ENCODE results near the gene BSND.
A peak's percentile ranks its signal among the peaks of the same experiment; 100 is the strongest.
"Not testable (repeated sequence)": the region's sequence is repeated elsewhere in the genome, so short reads cannot be mapped to it uniquely, and the experiment has no call there.

The BSND gene

GRCh38 chr1:55021942-55022546, 23.3 kb downstream of the BSND start:
- H3K4me3 ChIP-seq (ENCODE audit: low read depth, low read length): no peak overlapping the region
- peak; percentile 74 for DNase-seq (ENCODE audit: low read depth)
- TF ChIP-seq, protein P1, sequence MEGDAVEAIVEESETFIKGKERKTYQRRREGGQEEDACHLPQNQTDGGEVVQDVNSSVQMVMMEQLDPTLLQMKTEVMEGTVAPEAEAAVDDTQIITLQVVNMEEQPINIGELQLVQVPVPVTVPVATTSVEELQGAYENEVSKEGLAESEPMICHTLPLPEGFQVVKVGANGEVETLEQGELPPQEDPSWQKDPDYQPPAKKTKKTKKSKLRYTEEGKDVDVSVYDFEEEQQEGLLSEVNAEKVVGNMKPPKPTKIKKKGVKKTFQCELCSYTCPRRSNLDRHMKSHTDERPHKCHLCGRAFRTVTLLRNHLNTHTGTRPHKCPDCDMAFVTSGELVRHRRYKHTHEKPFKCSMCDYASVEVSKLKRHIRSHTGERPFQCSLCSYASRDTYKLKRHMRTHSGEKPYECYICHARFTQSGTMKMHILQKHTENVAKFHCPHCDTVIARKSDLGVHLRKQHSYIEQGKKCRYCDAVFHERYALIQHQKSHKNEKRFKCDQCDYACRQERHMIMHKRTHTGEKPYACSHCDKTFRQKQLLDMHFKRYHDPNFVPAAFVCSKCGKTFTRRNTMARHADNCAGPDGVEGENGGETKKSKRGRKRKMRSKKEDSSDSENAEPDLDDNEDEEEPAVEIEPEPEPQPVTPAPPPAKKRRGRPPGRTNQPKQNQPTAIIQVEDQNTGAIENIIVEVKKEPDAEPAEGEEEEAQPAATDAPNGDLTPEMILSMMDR (IDR thresholded peaks at IDR 0.05; ENCODE audit: low read depth, low read length, missing control alignments): peak; percentile 94
- in situ Hi-C loops (cut with HindIII; ENCODE audit: low sequenced_read_pairs): no loop called here

- DNase-seq (ENCODE audit: low read depth); in situ Hi-C loops (cut with HindIII; ENCODE audit: low sequenced_read_pairs): not testable (repeated sequence)
These were observed 25.4 kb downstream of the BSND start for GRCh38 chr1:55024163-55024562.

GRCh38 chr1:55026682-55027081, 27.9 kb downstream of the BSND start:
- H3K4me3 ChIP-seq (ENCODE audit: low read depth, low read length); in situ Hi-C loops (cut with HindIII; ENCODE audit: low sequenced_read_pairs); DNase-seq (ENCODE audit: low read depth): not testable (repeated sequence)

More at GRCh38 chr1:55024163-55024562, 25.4 kb downstream of the BSND start:
- not testable (repeated sequence) for H3K4me3 ChIP-seq (ENCODE audit: low read depth, low read length)

GRCh38 chr1:55031098-55031497, 32.4 kb downstream of the BSND start:
- in situ Hi-C loops (cut with HindIII; ENCODE audit: low sequenced_read_pairs); DNase-seq (ENCODE audit: low read depth); H3K4me3 ChIP-seq (ENCODE audit: low read depth, low read length): not testable (repeated sequence)

DNA sequence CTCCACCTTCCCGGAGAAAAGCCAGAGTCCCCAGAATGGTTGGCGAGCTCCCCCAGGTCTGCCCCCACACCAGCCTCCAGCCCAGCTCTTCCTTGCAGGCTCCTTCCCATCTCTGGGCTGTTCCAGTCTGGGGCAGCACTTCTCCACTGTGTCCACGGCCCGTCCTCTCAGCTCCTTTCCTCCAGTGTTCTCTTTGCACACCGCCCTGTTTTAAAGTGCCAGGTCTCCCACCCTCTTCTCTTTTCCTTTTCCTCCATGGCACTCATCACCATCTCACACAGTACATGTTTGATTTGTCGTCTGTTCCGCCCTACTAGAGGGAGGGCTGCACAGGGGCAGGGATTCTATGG, 34.5 kb downstream of the BSND start:
- in situ Hi-C loops (cut with HindIII; ENCODE audit: low sequenced_read_pairs): no loop called here
- no peak overlapping the region for H3K4me3 ChIP-seq (ENCODE audit: low read depth, low read length)
- no peak for DNase-seq (ENCODE audit: low read depth)
- TF ChIP-seq, protein P1 (IDR thresholded peaks at IDR 0.05; ENCODE audit: low read depth, low read length, missing control alignments): no peak

DNA sequence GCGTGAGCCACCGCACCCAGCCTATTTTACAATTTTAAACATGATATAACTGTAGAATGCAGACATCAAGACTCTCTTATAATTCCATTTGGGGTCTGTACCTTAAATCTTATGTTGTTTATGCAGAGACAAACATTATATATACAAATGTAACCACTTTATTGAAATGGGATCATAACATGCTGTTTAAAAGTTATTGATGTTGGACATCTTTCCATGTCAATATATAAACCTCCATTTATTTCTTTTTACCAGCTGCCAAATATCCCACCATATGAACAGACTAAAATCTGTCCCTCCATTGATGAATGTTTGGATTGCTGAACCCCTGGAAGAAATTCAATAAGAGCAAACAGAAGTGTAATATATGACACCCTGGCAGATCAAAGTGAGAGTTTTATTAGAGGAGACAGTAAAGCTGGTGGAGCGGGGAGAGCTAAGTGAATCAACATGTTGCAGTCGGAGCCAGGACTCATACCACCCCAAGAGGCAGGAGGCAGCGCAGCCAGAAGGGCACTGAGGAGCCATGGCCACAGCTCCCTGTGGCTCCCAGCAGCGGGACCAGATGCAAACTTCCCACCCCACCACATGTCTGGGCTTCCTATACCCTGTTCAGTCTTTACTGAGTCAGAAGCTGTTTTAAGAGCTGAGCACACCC, 35.9 kb downstream of the BSND start:
- TF ChIP-seq, protein P1 (IDR thresholded peaks at IDR 0.05; ENCODE audit: low read depth, low read length, missing control alignments): no peak
- DNase-seq (ENCODE audit: low read depth): no peak
- no peak overlapping the region for H3K4me3 ChIP-seq (ENCODE audit: low read depth, low read length)
- in situ Hi-C loops (cut with HindIII; ENCODE audit: low sequenced_read_pairs): no loop called here

- in situ Hi-C loops (cut with HindIII; ENCODE audit: low sequenced_read_pairs): no loop called here
- H3K4me3 ChIP-seq (ENCODE audit: low read depth, low read length): no peak overlapping the region
- no peak for DNase-seq (ENCODE audit: low read depth)
- TF ChIP-seq, protein P1 (IDR thresholded peaks at IDR 0.05; ENCODE audit: low read depth, low read length, missing control alignments): no peak
These were observed 37.2 kb downstream of the BSND start for GRCh38 chr1:55035904-55036303.

DNA sequence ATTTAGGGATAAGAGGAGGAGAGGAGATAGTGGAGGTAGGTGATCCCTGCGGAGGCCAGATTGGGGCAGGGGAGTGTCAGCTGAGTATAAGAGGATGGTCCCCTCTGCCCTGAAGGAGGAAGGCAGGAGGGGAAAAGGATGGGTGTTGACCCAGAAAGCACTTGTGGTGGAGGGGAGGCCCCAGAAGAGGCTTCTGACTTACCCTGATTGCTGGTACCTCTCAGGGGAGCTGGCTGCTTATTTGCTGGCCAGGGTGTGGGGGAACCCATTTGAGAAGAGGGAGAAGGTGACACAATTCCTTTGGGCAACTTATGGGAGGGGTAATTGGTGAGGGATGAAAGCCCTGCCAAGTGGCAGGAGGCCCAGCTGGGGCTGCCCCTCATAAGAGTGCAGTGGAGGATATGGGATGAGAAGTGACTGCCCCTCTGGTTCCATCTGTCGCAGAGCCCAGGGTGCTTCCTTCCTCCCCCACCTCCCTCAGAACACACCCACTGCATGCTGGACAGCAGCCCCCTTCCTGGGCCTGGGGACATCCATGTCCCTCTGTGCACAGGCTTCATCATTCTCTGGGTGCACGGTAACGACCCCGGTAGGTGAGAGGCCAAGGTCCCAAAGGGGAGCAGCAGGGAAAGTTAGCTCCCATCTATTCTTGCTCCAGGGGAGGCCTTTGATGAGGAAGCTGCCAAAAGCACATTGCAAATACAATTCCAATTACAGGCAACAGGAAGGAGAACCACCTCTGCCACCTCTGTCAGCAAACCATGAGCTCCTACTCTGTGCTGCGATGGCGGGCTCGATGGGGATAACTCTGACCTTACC, 39.2 kb downstream of the BSND start:
- no peak for DNase-seq (ENCODE audit: low read depth)
- TF ChIP-seq, protein P1 (IDR thresholded peaks at IDR 0.05; ENCODE audit: low read depth, low read length, missing control alignments): no peak
- in situ Hi-C loops (cut with HindIII; ENCODE audit: low sequenced_read_pairs): no loop called here
- no peak overlapping the region for H3K4me3 ChIP-seq (ENCODE audit: low read depth, low read length)
